GM21526 (cell line): ENCODE measurements around the gene MRPS15.
"Not testable (repeated sequence)": the region's sequence is repeated elsewhere in the genome, so short reads cannot be mapped to it uniquely, and the experiment has no call there.

Source experiments
- ATAC-seq: cut with Tn5 transposase; IDR thresholded peaks from one replicate; pipeline ENCODE4 v1.9.1; 2021; ENCODE audit warnings: moderate library complexity; ENCODE audit not compliant: unreplicated experiment, low FRiP score

Gene MRPS15

GRCh38 chr1:36486093-36486438, 21.9 kb upstream of the MRPS15 start:
- no peak for ATAC-seq

- ATAC-seq, result no peak
Observed at GRCh38 chr1:36484099-36484498, 19.9 kb upstream of the MRPS15 start.

- no peak for ATAC-seq
Observed at GRCh38 chr1:36482724-36483388, 18.7 kb upstream of the MRPS15 start, which contains the start of gene CSF3R. CSF3R (minus strand) TSS chr1:36482913; CDS start chr1:36479496, 3,417 bp downstream.

GRCh38 chr1:36481771-36482723, 17.9 kb upstream of the MRPS15 start:
- no peak for ATAC-seq

GRCh38 chr1:36481091-36481490, 16.9 kb upstream of the MRPS15 start:
- ATAC-seq, result no peak

GRCh38 chr1:36480161-36480560, 16.0 kb upstream of the MRPS15 start:
- ATAC-seq, result no peak

GRCh38 chr1:36479505-36480051, 15.4 kb upstream of the MRPS15 start:
- ATAC-seq, result no peak

GRCh38 chr1:36477615-36478014, 13.4 kb upstream of the MRPS15 start:
- ATAC-seq, result not testable (repeated sequence)

- ATAC-seq, result no peak
Observed at GRCh38 chr1:36476945-36477344, 12.8 kb upstream of the MRPS15 start.

GRCh38 chr1:36475910-36476604, 11.9 kb upstream of the MRPS15 start:
- ATAC-seq, result no peak

GRCh38 chr1:36475341-36475740, 11.2 kb upstream of the MRPS15 start:
- ATAC-seq, result no peak

- ATAC-seq, result no peak
Observed at GRCh38 chr1:36472656-36473055, 8.5 kb upstream of the MRPS15 start.

- ATAC-seq, result no peak
Observed at GRCh38 chr1:36471830-36472641, 7.9 kb upstream of the MRPS15 start.

GRCh38 chr1:36469163-36469562, 5.0 kb upstream of the MRPS15 start:
- ATAC-seq, result no peak

GRCh38 chr1:36467700-36468455, 3.7 kb upstream of the MRPS15 start:
- ATAC-seq, result no peak

GRCh38 chr1:36467027-36467410, 2.8 kb upstream of the MRPS15 start:
- no peak for ATAC-seq

GRCh38 chr1:36466370-36467026, 2.3 kb upstream of the MRPS15 start:
- ATAC-seq, result no peak

GRCh38 chr1:36465731-36466369, 1.7 kb upstream of the MRPS15 start:
- no peak for ATAC-seq
